Renal pelvis (tissue), 12 donors: ENCODE measurements around the gene ABCB1. TPM values are rescaled to one million over a fixed set of nuclear protein-coding genes. Genes with fewer than 3 reads are reported as not detected.

Source experiments
- DNase-seq: peaks from one replicate; pipeline ENCODE4 v3.0.0-alpha.2; 2013
- long read RNA-seq, 16 experiments: transcript quantifications; one replicate each; lab custom pipeline, GENCODE V29; 2026
- polyA plus RNA-seq, 3 donors: library from polyadenylated mRNA; unstranded; fragments of 120-200 nt; gene quantifications; one replicate each; pipeline ENCODE4 v1.2.1, GENCODE V29; 2013; ENCODE audit not compliant: insufficient read length in 3 of 3

Gene ABCB1
- polyA plus RNA-seq, result 10 to 100 TPM; 20.3 to 25.8 (median 21.9) TPM
- long read RNA-seq, donor 1, partial matches to known transcripts, result 10 of 10 reads
- long read RNA-seq, donor 1, other reads (novel, unspliced or antisense), result 0 of 10 reads
- long read RNA-seq, donor 2, full-length matches to known transcripts, result 2 of 13 reads
- long read RNA-seq, donor 2, partial matches to known transcripts, result 11 of 13 reads
- long read RNA-seq, donor 2, other reads (novel, unspliced or antisense), result 0 of 13 reads
- long read RNA-seq, donor 3, full-length matches to known transcripts, result 3 of 8 reads
- long read RNA-seq, donor 3, partial matches to known transcripts, result 5 of 8 reads
- long read RNA-seq, donor 3, other reads (novel, unspliced or antisense), result 0 of 8 reads
- long read RNA-seq, donor 4, partial matches to known transcripts, result 9 of 10 reads
- long read RNA-seq, donor 4, other reads (novel, unspliced or antisense), result 0 of 10 reads
- long read RNA-seq, donor 5, full-length matches to known transcripts, result 1 of 1 reads
- long read RNA-seq, donor 5, partial matches to known transcripts, result 0 of 1 reads
- long read RNA-seq, donor 5, other reads (novel, unspliced or antisense), result 0 of 1 reads
- long read RNA-seq, donor 6, full-length matches to known transcripts, result 2 of 20 reads
- long read RNA-seq, donor 6, partial matches to known transcripts, result 18 of 20 reads
- long read RNA-seq, donor 6, other reads (novel, unspliced or antisense), result 0 of 20 reads
- long read RNA-seq, donor 7, full-length matches to known transcripts, result 2 of 10 reads
- long read RNA-seq, donor 7, partial matches to known transcripts, result 8 of 10 reads
- long read RNA-seq, donor 7, other reads (novel, unspliced or antisense), result 0 of 10 reads
- long read RNA-seq, donor 8, result 0 reads
- long read RNA-seq, donor 9, partial matches to known transcripts, result 8 of 9 reads
- long read RNA-seq, donor 9, other reads (novel, unspliced or antisense), result 0 of 9 reads
- long read RNA-seq, donor 10, full-length matches to known transcripts, result 1 of 13 reads
- long read RNA-seq, donor 10, partial matches to known transcripts, result 12 of 13 reads
- long read RNA-seq, donor 10, other reads (novel, unspliced or antisense), result 0 of 13 reads
- long read RNA-seq, donor 11, full-length matches to known transcripts, result 1 of 1 reads
- long read RNA-seq, donor 11, partial matches to known transcripts, result 0 of 1 reads
- long read RNA-seq, donor 11, other reads (novel, unspliced or antisense), result 0 of 1 reads
- long read RNA-seq, donor 12, full-length matches to known transcripts, result 2 of 19 reads
- long read RNA-seq, donor 12, partial matches to known transcripts, result 17 of 19 reads
- long read RNA-seq, donor 12, other reads (novel, unspliced or antisense), result 0 of 19 reads
- long read RNA-seq, donor 13, full-length matches to known transcripts, result 1 of 1 reads
- long read RNA-seq, donor 13, partial matches to known transcripts, result 0 of 1 reads
- long read RNA-seq, donor 13, other reads (novel, unspliced or antisense), result 0 of 1 reads
- long read RNA-seq, donor 14, full-length matches to known transcripts, result 6 of 17 reads
- long read RNA-seq, donor 14, partial matches to known transcripts, result 11 of 17 reads
- long read RNA-seq, donor 14, other reads (novel, unspliced or antisense), result 0 of 17 reads
- long read RNA-seq, donor 15, full-length matches to known transcripts, result 1 of 16 reads
- long read RNA-seq, donor 15, partial matches to known transcripts, result 15 of 16 reads
- long read RNA-seq, donor 15, other reads (novel, unspliced or antisense), result 0 of 16 reads
- long read RNA-seq, donor 16, partial matches to known transcripts, result 7 of 8 reads
- long read RNA-seq, donor 16, other reads (novel, unspliced or antisense), result 0 of 8 reads

- DNase-seq, result peak; percentile 58
These were observed at the start of gene ABCB1 for GRCh38 chr7:87600130-87601124. Gene ABCB1 (minus strand): TSS chr7:87600884. CDS start chr7:87600184, 700 bp downstream.

- DNase-seq, result no peak
These were observed 47.6 kb upstream of the ABCB1 start for GRCh38 chr7:87648316-87648715.

GRCh38 chr7:87645446-87645845 is 44.8 kb upstream of the ABCB1 start:
- DNase-seq, result no peak

GRCh38 chr7:87635921-87636320 is 35.2 kb upstream of the ABCB1 start:
- no peak for DNase-seq

- DNase-seq, result peak; percentile 65
These were observed 28.3 kb upstream of the ABCB1 start for GRCh38 chr7:87628780-87629569.

GRCh38 chr7:87627634-87627994 is 26.9 kb upstream of the ABCB1 start:
- peak; percentile 9 for DNase-seq

GRCh38 chr7:87625101-87625500 is 24.4 kb upstream of the ABCB1 start:
- DNase-seq, result no peak

- no peak for DNase-seq
These were observed 23.9 kb upstream of the ABCB1 start for GRCh38 chr7:87624628-87625027.

GRCh38 chr7:87615197-87615596 is 14.5 kb upstream of the ABCB1 start:
- no peak for DNase-seq

GRCh38 chr7:87609916-87610315 is 9.2 kb upstream of the ABCB1 start:
- no peak for DNase-seq

GRCh38 chr7:87608431-87608830 is 7.7 kb upstream of the ABCB1 start:
- DNase-seq, result no peak

- DNase-seq, result no peak
These were observed 3.6 kb upstream of the ABCB1 start for GRCh38 chr7:87604264-87604663.

GRCh38 chr7:87599336-87599735 is 1.3 kb downstream of the ABCB1 start:
- DNase-seq, result no peak

GRCh38 chr7:87598234-87599009 is 2.3 kb downstream of the ABCB1 start:
- no peak for DNase-seq

- DNase-seq, result no peak
These were observed 4.0 kb downstream of the ABCB1 start for GRCh38 chr7:87596696-87597095.

- no peak for DNase-seq
These were observed 4.5 kb downstream of the ABCB1 start for GRCh38 chr7:87596136-87596535.

- no peak for DNase-seq
These were observed 8.4 kb downstream of the ABCB1 start for GRCh38 chr7:87592300-87592699.

GRCh38 chr7:87591211-87591610 is 9.5 kb downstream of the ABCB1 start:
- no peak for DNase-seq
